Urothelium cell line (cell line): ENCODE measurements around the gene ZBTB20.

Experiments
- DNase-seq: peaks from one replicate; pipeline ENCODE4 v3.0.0; 2011; ENCODE audit warnings: low spot score, mixed read lengths
- FAIRE-seq: peaks from 2 replicates; lab custom pipeline; 2011; peaks lifted over from hg19 to GRCh38; lab: Jason Lieb, UNC

Gene ZBTB20

DNA sequence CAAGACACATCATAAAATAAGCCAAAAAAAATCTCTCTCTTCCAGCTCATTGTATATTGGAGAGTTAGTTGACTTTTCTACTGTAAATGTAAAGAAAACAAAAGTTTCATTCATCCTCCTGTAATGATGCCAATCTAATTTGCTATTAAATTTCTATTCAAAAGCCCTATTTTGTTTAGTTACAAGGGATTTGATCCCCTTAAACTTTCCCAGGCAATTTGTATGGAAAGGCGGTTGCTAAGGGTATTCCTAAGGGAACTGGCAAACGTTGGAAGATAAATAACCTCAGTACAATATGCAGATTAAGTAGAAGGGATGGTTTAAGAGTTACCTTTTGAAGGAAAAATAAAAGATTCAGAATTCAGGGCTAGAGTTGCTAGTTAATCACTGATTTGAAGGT is 500.6 kb downstream of the ZBTB20 start:
- DNase-seq = no peak
- FAIRE-seq = no peak

DNA sequence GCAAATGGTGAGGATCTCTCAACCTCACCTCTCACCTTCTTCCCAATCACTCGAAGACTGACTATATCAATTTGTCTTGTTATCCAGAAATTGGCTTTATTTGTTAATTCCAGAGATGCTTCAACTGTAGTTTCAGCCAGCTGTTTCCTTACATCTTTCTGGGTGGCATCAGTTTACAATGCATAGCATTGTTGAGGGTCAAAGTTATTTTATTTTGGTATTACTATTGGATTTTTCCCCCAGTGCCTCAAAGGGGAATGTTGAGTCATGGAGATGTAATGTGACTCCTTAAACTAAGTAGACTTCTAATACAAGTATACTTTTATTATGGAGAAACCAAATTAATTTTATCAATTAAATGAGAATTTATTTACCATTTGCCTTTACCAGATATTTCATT is 501.7 kb downstream of the ZBTB20 start:
- peak; percentile 32 for DNase-seq
- FAIRE-seq = peak; percentile 35

DNA sequence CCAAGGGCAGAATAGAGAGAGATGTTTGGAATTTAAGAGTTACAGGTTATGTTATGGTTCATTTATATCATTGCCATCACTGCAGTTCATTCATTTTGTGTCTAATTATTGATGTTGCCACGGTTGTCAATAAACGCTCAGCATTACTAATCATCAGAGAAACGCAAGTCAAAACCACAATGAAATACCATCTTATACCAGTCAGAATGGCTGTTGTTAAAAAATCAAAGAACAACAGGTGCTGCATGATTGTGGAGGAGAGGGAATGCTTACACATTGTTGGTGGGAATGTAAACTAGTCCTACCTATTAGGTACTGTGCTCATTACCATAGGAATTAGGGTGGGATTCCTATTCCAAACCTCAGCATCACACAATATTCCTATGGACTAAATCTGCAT is 502.7 kb downstream of the ZBTB20 start:
- DNase-seq (no peak), FAIRE-seq (peak; percentile 30)

DNA sequence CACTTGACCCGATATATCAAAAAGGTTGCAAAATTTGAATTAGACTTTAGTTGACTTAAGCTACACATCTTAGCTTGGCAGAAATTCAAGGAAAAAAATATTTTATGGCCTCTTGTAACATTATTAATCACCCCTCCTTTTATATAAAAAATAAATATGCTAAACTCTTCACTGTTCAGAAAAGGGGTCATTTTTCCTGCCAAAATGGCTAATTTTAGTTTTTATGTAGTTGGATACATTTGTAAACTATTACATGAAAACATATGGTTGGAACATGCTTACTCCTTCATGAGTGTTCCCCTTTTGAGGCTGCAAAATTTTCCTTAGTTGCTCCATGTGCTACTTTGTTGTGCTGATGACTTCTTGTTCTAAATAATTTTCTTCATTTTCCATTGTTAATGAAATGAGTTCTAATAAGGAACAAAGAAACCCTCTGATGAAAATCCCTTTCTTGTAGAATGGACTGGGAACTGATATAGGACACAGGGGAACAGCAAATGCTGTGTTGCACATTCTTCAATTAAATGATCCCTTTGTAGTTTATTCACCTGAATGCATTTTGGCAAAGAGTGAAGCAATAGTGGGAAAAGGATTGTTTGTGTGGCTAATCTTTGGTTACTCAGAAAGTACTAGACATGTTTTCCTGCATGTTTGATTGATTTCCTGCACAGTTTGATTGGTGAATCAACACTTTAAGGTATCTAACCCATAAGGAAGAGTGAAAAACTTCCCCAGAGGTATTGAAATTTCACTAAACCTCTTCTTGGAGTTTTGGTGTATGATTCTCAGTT is 503.9 kb downstream of the ZBTB20 start:
- FAIRE-seq = no peak
- DNase-seq = no peak

DNA sequence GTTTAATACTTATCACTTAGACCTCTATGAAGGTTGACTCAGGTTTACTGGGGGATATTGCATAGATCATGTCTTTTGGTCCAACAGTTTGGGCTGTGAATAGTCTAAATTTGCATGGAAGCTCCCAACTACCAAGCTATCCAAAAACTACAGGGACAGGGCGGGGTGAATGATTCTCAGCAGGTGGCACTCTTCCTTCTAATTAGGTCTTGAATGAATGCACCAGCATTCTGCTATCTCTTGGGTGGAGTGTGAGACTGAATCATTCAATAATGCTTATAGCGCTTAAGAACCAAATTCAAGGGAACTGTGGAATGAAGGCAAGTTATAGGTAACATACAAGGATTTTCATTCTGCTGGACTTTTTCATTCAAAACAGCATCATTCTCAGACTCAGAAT is 507.0 kb downstream of the ZBTB20 start:
- DNase-seq (no peak), FAIRE-seq (peak; percentile 35)

DNA sequence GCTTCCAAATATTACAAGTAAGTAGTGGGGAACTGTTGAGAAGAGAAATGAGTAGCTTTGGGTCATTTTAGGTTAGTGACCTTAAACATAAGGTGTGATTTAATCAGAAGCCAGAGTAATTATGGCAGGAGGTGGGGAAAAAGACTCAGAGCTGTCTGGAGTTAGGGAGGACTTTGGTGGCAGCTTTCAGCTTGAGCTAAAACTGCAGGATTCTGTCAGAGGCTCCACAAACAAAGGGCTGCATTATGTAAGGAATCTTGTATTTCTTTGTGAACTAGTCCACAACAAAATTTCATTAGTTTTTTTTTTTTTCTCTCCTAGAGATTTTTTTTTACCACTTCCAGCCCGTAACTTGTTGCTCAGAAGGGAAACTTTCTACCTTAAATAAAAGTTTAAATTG is 507.9 kb downstream of the ZBTB20 start:
- DNase-seq (no peak), FAIRE-seq (no peak)

DNA sequence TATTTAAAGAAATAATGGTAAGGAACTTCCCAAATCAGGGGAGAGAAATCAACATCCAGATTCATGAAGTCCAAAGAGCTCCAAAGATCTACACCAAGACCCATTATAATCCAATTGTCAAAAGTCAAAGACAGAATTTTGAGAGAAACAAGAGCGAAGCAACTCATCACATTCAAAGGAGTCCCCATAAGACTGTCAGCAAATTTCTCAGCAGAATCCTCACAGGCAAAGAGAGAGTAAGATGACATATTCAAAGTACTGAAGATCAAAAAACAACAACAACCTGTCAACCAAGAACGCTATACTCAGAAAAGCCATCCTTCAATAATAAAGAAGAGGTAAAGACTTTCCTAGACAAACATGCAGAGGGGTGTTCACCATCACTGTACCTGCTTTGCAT is 511.2 kb downstream of the ZBTB20 start:
- DNase-seq (no peak), FAIRE-seq (no peak)

DNA sequence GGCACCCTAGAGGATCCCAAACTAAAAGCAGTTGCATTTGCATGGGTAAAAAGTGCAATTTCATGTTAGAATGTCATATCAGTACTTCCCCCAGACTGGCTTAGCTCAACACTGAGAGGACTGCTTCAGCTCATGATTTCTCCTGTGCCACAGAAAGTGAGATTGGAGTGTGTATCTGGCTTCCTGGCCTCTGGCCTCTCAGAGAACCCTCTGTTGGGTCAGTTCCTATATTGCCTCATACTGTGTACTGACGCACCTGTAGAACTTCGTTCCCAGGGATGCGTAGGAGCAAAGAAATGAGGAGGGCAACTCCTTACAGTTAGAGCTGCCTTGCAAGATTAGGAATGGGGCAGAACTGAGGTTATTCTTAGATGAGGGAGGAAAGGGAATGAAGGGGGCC is 512.5 kb downstream of the ZBTB20 start:
- peak; percentile 20 for FAIRE-seq
- DNase-seq = no peak

DNA sequence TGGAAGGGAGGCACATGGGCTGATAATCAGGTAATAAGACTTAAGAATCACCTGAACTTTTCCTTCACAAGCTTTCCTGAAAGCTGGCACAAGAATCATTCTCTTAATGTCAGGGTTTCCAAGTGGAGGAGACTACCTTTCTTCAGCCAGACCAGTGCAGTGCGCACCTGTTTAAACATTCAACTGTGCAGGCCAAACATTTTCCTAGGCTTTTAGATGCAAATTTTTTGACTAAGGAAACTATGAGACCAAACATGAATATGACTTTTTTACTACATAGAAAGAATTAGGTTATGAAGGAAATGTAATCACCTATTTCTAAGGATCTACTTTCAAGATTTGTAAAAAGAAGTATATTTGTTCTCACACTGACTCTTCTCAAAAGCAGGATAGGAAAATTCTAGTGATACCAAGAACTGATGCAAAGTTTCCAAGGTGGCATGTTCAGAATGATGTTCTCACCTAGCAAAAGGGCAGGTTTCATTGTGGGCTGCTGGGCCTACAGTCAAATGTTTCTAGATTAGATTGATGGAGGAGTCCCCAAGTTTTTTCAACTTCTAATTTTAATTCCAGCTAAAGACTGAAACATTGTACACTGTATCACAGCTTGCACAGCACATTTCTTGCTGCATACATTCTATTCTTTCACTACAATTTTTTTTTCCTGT is 514.2 kb downstream of the ZBTB20 start:
- FAIRE-seq (no peak), DNase-seq (no peak)

DNA sequence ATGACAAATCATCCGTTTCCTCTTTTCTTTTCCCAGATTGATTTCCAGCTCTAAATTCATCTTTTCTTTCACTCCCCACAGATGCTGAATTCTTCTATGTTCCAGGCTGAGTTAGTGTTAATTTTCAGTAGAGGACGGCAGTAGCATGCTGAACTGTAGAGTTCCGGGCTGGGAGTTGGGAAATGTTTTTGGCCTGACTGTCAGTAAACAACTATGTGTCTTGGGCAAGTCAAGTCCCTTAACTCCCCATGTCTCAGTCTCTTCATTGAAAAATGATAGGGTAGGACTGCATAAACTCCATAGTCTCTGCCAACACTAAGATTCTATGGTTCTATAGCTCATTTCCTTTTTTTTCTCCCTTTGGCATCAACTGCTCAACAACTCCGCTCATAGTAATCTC is 519.3 kb downstream of the ZBTB20 start:
- DNase-seq = no peak
- FAIRE-seq = no peak

DNA sequence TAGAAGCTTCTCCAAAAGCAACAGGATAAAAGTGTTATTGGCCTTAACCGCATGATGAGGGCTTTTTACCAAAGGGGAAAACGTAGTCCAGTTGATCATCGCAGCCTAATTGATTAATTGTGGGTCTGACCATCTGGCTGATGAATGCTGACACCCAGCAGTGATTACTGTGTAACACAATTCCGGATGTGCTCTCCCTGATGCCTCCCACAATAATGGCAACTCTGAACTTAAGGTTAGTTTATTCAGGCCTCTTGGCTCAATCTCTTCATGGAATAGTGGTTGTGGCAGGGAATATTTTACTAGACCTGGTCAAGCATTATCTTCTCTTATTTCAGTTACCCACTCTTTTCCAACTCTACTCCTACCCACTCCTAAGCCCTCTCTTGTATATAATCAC is 520.3 kb downstream of the ZBTB20 start:
- no peak for FAIRE-seq
- no peak for DNase-seq

DNA sequence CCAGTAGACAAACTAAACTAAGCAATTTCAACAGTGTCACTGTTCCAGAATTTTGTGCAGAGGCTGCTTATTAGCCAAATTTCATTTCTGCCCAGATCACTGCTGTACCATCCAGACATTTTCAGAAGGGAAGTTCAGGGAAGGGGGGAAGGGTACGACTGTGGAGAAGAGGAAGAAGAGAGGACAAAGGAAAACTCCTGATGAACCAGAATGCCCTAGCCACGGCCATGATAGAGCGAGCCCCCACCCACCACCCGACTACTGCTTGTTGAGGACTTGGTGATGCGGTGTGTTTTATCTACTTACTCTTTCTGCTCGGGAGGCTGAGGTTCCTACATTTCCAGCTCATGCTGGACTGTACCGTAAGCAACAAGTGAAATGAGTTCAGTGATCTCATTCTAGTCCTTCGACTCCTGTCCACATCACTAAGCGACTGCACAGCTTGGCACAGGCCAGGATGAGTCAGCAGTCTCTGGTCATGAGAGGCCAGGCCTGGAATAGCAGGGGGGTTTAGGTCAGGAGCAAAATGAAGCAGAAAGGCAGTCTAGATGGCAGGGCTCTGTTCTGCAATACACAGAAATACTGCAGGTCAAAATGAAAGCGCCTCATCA is 522.4 kb downstream of the ZBTB20 start:
- peak; percentile 81 for FAIRE-seq
- DNase-seq = peak; percentile 92

DNA sequence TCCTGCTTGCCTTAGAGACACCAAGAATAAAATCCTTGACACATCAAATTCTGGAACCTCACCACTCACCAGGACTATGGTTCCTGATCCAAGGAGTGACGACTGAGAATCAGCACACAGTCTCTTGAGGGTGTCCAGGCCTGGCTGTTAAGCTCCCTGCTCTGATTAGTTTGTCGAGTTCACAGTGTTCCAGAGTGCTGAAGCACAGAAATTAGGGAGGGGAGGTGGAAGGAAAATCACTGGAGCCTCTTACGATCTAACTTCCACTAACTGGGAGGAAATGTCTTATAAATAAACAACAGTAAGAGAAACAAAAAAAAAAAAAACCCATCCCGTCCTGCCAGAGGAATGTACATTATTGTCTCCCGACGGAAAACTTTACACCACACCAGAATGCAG is 523.0 kb downstream of the ZBTB20 start:
- no peak for FAIRE-seq

DNA sequence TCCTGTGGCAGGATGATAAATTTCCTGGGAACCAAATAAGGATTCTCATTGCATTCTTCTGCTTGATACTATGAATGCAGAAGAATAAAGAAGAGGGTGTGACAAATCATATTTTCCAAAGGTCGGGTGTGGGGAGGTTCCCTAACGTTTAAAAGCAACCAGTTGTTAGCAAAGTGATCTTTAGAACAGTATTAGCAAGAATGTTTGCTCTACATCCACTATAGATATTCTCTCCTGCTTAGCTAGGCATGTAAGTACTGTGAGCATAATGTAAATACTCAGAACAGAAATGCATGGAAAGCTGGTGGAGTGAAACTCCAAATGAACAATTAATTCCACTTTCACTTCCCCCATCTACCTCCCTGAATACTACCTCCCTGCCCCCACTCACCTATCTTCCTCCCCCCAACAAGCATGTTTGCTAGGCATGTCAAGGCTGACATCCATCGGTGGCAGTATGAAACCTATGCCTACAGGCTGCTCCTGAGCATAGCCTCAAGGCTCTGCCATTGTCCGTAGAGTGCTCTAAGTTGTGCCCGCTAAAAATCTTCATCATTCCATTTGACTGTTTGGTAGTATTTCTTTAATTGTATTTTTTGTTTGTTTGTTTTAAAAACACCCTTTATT is 523.6 kb downstream of the ZBTB20 start:
- FAIRE-seq (peak; percentile 81), DNase-seq (peak; percentile 41)

More for the DNA sequence above, 523.0 kb downstream of the ZBTB20 start:
- peak; percentile 40 for DNase-seq

DNA sequence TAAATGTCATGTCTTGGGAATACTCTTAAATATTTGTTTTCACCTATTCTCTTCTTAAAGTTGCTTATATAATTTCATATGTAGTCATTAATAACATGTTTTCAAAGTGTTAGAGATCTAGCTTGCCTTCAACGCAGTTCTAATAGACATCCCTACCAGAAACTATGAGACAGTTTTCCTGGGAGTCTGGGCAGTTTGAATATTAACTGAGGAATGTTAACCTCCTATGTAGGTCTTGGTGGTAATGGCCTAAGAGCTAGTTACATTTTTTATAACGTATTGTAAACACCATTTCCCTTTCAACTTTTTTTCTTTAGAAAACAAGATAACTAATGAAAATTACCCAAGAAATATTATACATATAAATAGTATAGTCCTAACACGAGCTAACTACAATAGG is 525.1 kb downstream of the ZBTB20 start:
- DNase-seq (no peak), FAIRE-seq (no peak)

DNA sequence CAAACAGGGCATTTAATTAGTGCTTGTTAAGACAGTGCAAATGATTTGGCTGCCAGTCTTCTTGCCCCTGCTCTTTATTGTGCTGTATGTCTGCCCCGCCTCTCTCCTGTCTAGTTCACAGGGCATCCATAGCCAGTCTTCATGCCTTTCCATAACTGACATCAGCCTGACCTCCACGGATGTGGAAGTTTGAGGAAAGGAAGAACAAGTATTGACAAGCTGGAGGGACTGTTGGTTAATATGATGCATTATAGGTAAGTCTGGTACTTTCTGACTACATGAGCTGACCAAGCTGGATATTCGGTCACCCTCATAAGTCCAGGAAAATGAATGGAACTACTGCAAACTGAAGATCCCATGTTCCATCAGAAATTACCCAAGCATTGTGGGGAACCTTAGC is 527.3 kb downstream of the ZBTB20 start:
- FAIRE-seq (no peak), DNase-seq (no peak)

DNA sequence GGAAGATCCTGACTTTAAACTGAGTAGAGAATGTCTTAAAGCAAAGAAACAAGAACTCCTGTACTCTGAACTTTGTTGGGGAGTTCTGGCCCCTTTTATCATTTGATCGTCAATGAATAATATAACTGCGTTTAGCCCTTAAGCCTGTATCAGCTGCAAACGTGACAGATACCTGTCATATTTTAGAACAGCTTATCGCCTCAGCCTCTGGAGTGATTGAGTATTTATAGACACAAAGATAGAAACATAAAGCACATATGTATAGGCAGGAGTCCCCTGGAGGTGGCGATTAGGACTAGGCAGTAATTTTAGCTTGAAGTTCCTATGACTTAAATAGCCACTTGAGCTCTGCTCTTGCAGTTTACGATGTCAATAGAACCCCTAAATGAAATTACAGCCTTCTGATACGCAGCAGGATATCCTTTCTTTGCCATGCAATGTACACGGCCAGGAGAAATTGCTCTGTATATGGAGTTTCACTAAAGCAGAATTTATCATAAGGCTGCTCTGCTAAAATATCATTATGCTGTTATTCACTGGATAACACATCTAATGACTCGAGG is 531.5 kb downstream of the ZBTB20 start:
- DNase-seq (no peak), FAIRE-seq (peak; percentile 20)

DNA sequence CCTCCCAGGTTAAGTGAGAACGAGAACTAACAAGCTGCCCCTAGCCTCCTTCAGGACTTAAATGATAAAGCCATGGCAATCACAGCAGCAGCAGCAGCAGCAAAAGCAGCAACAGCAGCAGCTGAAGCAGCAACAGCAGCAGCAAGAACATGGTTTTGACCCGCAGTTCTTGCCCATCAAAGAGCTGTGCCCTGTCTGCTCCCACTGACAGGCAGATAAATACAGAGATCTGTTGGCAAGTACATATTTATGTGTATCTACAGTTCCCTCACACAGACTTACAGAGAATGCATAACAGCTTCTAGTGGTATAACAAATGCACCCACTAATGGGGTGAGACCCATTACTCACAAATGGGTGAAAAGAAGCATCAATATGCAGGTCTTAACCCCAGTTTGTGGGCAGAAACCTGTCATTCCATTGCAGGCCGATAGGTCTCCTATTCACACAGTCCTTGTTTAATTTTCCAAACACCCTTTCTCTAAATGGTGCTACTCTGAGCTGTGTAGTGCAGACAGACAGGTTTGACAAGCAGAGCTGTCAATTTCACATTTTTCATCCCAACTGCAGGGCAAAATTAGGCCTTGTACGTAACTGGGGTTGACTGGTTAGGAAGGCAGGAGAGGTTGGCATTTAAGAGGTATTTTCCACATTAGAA is 537.0 kb downstream of the ZBTB20 start:
- peak; percentile 81 for FAIRE-seq
- DNase-seq = no peak

DNA sequence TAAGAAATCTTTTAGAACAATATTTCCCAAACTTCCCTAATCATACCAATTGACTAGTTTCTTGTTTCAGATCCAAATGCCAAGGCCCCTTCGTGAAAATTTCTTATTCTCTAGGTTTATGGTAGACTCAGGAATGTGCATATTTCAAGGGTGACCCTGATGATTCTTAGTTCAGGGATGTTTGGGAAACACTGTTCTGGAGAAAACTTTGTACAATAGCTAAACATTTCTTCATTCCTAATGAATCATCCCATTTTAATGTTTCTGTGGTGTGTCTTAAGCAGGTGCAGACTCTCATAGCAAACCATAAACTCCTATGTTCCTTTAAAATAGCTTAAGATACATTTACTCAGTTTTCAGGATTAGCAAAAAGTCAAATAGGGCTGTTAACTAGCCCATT is 538.8 kb downstream of the ZBTB20 start:
- FAIRE-seq = no peak

DNA sequence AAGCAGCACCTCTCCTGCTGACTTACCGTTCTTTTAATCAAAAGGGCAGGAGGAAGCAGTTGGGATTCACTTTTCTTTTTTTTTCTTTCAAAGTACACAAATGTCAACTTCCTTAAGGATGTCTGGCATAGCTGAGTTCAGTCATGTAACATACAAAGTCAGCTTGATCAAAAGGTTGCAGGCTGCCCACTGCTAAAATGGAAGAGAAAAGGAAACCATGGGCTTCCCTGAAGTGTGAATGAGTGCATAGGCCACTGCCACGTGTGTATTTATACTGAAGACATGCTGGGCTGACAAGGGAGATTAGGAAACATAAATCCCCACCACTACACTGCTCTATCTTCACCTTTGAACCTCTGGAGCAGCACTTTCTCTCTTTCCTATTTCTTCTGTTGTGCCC is 540.8 kb downstream of the ZBTB20 start:
- no peak for FAIRE-seq

More for the DNA sequence above, 538.8 kb downstream of the ZBTB20 start:
- DNase-seq = peak; percentile 50

DNA sequence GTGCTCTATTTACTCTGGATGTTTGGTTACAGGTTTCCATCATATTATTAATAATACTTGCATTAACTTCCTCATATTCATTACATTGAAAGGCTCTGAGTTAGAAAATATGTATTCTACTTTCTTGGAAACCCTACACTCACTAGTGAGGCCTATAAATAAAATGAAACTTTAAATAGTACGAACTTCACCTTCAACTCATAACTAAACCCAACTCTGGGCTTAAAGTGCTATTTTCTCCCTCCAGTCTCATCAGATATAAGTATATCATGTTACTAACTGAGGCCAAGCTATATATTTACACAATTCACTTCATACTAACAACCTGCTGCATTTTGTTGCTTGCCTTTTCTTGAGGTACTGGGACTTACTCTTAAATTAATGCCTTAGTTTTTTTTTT is 546.5 kb downstream of the ZBTB20 start:
- no peak for FAIRE-seq
- no peak for DNase-seq

More for the DNA sequence above, 540.8 kb downstream of the ZBTB20 start:
- no peak for DNase-seq
